Measurements from ENCODE around the gene DMRT1.
A peak's percentile ranks its signal among the peaks of the same experiment; 100 is the strongest.

The DMRT1 gene

DNA sequence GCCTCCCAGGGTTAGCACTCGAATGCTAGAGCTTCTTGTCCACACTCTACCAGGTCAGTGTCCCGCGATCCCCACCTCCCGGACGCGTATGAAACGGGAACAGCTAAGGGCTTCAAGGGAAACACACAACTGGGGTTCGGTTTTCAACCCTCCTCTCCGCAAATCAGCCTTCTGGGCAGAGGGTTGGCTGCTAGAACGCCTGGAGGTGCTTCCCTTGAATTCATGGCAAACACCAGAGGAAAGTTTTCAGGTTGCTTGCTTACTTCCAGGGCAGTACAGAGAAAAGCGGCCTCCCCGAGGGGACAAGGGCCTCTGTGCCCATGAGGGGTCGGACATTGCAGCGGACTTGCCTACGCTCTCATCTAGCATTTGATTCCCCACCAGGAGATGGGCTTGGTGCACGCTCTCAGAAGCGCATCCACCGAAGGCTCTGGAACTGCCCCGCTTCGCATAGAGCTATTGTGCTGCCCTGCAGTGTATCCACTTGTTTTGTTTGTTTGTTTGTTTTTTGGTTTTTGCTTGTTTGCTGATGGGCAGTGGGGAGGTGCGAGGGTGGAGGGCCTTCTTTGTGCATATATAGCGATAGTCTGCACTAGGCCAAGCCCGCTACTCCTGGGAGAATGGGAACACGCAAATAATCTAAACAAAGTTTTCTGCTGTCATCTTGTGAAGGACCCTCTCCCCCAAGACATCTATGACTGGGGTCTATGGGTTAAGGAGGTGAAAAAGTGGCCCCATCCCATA, 133.7 kb downstream of the DMRT1 start:
- peak overlapping the region; percentile 45 for H3K4me3 ChIP-seq (ENCODE audit: low read depth, low read length)
- H3K9me3 ChIP-seq (ENCODE audit: control insufficient read depth, insufficient read depth, low read length): no peaks in the 10 kb centered on the region
- no peaks in the 10 kb centered on the region for H3K36me3 ChIP-seq (ENCODE audit: control insufficient read depth, insufficient read depth, low read length)
- no peaks in the 10 kb centered on the region for H3K4me1 ChIP-seq (ENCODE audit: control insufficient read depth, insufficient read depth, low read length)
- H3K27me3 ChIP-seq (ENCODE audit: control insufficient read depth, insufficient read depth, low read length): peaks cover 91% of the 10 kb centered on the region
- no peak overlapping the region for H3K9ac ChIP-seq (ENCODE audit: low read depth, low read length)

DNA sequence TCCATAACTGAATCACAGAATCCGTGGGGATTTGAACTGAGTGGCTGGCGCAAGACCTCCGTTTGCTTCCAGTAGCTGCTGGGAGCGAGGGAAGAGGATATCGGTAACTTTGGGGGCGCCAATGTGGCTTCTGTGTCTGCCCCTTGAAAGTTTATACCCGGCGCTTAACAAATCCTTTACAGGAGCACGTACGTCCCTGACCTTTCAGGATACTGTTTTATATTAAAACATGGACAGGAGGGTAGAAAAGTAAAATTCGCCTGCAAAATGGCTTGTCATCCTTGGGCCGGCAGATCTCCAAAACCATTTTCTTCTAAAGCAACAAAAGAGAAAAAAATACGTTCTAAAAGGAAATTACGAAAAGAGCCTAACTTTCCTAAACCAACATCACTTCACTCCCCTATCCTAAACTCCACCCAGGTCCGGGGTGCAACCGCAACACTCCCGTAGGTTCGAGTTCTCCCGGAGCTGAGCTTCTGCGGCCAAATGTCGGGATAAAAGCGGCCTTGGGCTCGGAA, 134.3 kb downstream of the DMRT1 start:
- Histone ChIP-seq H3K4me3 (ENCODE audit: low read depth, low read length) (peak overlapping the region; percentile 48), H3K9me3 (ENCODE audit: control insufficient read depth, insufficient read depth, low read length) (no peaks in the 10 kb centered on the region), H3K36me3 (ENCODE audit: control insufficient read depth, insufficient read depth, low read length) (no peaks in the 10 kb centered on the region), H3K4me1 (ENCODE audit: control insufficient read depth, insufficient read depth, low read length) (no peaks in the 10 kb centered on the region), H3K9ac (ENCODE audit: low read depth, low read length) (no peak overlapping the region), H3K27me3 (ENCODE audit: control insufficient read depth, insufficient read depth, low read length) (peaks cover 91% of the 10 kb centered on the region)

GRCh38 chr9:976258-976942, 134.9 kb downstream of the DMRT1 start, which contains the start of gene DMRT3:
TSS of gene DMRT3 (plus strand) at chr9:976655. CDS start at chr9:977002, 347 bp downstream.
- H3K27me3 ChIP-seq (ENCODE audit: control insufficient read depth, insufficient read depth, low read length): peaks cover 91% of the 10 kb centered on the region
- peak within 1 kb of the TSS; percentile 48 for H3K4me3 ChIP-seq (ENCODE audit: low read depth, low read length)
- no peak within 1 kb of the TSS for H3K9ac ChIP-seq (ENCODE audit: low read depth, low read length)
- no peaks in the 10 kb centered on the region for H3K9me3 ChIP-seq (ENCODE audit: control insufficient read depth, insufficient read depth, low read length)
- no peaks in the 10 kb centered on the region for H3K4me1 ChIP-seq (ENCODE audit: control insufficient read depth, insufficient read depth, low read length)
- H3K36me3 ChIP-seq (ENCODE audit: control insufficient read depth, insufficient read depth, low read length): no peaks in the 10 kb centered on the region

- no peaks in the 10 kb centered on the region for H3K9me3 ChIP-seq (ENCODE audit: control insufficient read depth, insufficient read depth, low read length)
- no peaks in the 10 kb centered on the region for H3K36me3 ChIP-seq (ENCODE audit: control insufficient read depth, insufficient read depth, low read length)
- H3K4me3 ChIP-seq (ENCODE audit: low read depth, low read length): peak overlapping the region; percentile 43
- no peaks in the 10 kb centered on the region for H3K4me1 ChIP-seq (ENCODE audit: control insufficient read depth, insufficient read depth, low read length)
- H3K9ac ChIP-seq (ENCODE audit: low read depth, low read length): no peak overlapping the region
- H3K27me3 ChIP-seq (ENCODE audit: control insufficient read depth, insufficient read depth, low read length): peaks cover 96% of the 10 kb centered on the region
Measured at GRCh38 chr9:976943-977837, 135.7 kb downstream of the DMRT1 start.

GRCh38 chr9:977838-978830, 136.6 kb downstream of the DMRT1 start:
- Histone ChIP-seq H3K4me3 (ENCODE audit: low read depth, low read length) (peak overlapping the region; percentile 26), H3K4me1 (ENCODE audit: control insufficient read depth, insufficient read depth, low read length) (no peaks in the 10 kb centered on the region), H3K9ac (ENCODE audit: low read depth, low read length) (no peak overlapping the region), H3K9me3 (ENCODE audit: control insufficient read depth, insufficient read depth, low read length) (no peaks in the 10 kb centered on the region), H3K36me3 (ENCODE audit: control insufficient read depth, insufficient read depth, low read length) (no peaks in the 10 kb centered on the region), H3K27me3 (ENCODE audit: control insufficient read depth, insufficient read depth, low read length) (peaks cover 96% of the 10 kb centered on the region)

DNA sequence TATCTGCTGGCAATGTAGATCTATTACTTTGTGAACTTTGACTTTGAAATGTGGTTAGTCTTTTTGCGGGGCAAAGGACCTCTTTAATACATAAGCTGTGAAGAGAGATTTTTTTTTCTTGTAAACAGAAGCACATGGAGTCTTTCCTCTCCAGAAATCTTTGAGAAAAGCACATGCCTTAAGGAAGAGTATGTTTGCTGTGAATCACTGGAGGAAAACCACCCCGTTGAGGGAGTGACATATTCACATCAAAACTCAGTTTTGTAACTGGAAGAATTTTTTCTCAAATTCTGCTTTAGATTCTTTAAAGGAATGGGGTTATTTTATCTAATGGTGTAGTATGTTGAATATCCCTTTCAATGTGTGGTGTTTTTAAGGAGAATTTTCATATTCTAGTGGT, 138.5 kb downstream of the DMRT1 start:
- no peaks in the 10 kb centered on the region for H3K9me3 ChIP-seq (ENCODE audit: control insufficient read depth, insufficient read depth, low read length)
- no peak overlapping the region for H3K4me3 ChIP-seq (ENCODE audit: low read depth, low read length)
- H3K9ac ChIP-seq (ENCODE audit: low read depth, low read length): no peak overlapping the region
- no peaks in the 10 kb centered on the region for H3K4me1 ChIP-seq (ENCODE audit: control insufficient read depth, insufficient read depth, low read length)
- no peaks in the 10 kb centered on the region for H3K36me3 ChIP-seq (ENCODE audit: control insufficient read depth, insufficient read depth, low read length)
- peaks cover 89% of the 10 kb centered on the region for H3K27me3 ChIP-seq (ENCODE audit: control insufficient read depth, insufficient read depth, low read length)

DNA sequence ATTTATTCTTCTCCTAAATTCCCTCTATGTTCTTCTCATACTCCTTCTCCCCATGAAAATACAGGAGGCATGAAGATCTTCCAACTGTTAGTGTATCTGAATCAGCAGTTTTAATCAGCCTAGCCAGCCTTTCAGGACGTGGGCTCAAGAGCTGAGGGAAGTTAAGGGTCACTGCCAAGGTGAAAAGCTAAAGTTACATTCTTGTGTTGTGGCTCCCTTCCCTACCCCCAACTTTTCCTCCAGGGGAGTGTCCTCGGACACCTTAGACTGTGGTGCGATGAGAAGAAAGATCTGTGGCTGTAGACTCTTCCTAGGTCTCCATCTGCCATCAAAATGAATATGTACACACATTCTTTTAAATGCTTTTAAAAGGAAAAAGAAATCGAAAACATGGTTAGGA, 139.1 kb downstream of the DMRT1 start:
- Histone ChIP-seq H3K4me3 (ENCODE audit: low read depth, low read length) (no peak overlapping the region), H3K9ac (ENCODE audit: low read depth, low read length) (no peak overlapping the region), H3K36me3 (ENCODE audit: control insufficient read depth, insufficient read depth, low read length) (no peaks in the 10 kb centered on the region), H3K27me3 (ENCODE audit: control insufficient read depth, insufficient read depth, low read length) (peaks cover 85% of the 10 kb centered on the region), H3K4me1 (ENCODE audit: control insufficient read depth, insufficient read depth, low read length) (no peaks in the 10 kb centered on the region), H3K9me3 (ENCODE audit: control insufficient read depth, insufficient read depth, low read length) (no peaks in the 10 kb centered on the region)

DNA sequence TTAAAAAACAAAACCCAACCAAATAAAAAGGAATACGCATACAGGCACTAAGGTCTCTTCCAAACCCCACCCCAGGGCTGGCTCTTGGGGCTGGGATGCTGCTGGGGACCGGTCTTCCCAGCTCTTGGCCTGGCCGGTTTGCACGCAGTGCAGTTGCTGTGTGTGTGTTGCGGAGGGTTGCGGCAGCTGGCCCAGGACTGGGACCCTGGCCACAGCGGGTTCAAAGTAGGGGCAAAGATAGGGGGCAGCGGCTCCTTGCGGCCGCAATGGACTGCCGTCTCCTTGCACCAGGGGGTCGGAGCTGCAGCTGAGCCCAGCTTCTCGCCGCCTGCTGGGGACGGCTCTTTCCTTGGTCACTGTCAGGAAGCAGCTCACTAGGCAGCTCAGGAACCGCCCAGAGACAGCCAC, 140.0 kb downstream of the DMRT1 start:
- H3K4me1 ChIP-seq (ENCODE audit: control insufficient read depth, insufficient read depth, low read length): no peaks in the 10 kb centered on the region
- peaks cover 84% of the 10 kb centered on the region for H3K27me3 ChIP-seq (ENCODE audit: control insufficient read depth, insufficient read depth, low read length)
- H3K9ac ChIP-seq (ENCODE audit: low read depth, low read length): no peak overlapping the region
- H3K36me3 ChIP-seq (ENCODE audit: control insufficient read depth, insufficient read depth, low read length): no peaks in the 10 kb centered on the region
- no peak overlapping the region for H3K4me3 ChIP-seq (ENCODE audit: low read depth, low read length)
- no peaks in the 10 kb centered on the region for H3K9me3 ChIP-seq (ENCODE audit: control insufficient read depth, insufficient read depth, low read length)

DNA sequence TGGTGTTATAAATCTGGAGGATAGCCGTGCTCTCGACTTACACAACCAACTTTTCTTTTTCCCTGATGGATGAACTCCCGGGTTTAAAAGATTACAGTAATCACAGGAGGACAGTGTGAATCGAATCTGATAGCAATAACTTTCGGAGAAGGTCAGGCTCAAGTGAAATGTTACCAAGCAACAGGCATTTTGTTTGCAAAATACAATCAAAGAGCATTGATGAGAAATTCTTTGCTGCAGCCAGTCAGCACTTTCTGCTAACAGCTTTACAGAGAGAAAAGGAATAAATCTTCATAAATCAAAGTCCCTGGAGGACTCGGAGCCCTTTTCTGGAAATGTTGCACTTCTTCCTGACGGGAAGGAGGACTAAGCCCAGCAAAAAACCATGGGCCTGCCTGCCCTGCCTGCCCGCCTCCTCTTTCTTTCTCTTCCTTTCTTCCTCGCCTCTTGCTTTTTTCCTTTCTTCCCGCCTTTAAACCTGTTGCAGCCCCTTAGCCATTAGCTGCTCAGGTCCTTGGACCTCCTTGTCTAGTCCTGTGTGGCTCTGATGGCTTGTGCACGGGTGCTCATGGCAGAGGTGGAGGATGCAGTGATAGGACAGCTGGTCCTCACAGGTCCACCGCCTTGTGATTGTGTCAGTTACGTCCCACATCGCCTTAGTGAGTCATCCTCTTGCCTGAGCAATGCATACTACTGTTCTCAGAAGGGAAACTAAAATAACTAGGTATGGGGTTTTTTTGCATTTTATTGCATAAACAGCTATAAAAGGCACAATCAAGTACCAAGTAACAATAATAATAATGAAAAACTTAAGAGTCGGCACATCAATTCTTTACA, 141.1 kb downstream of the DMRT1 start:
- Histone ChIP-seq H3K4me3 (ENCODE audit: low read depth, low read length) (no peak overlapping the region), H3K4me1 (ENCODE audit: control insufficient read depth, insufficient read depth, low read length) (no peaks in the 10 kb centered on the region), H3K9ac (ENCODE audit: low read depth, low read length) (no peak overlapping the region), H3K27me3 (ENCODE audit: control insufficient read depth, insufficient read depth, low read length) (peaks cover 81% of the 10 kb centered on the region), H3K9me3 (ENCODE audit: control insufficient read depth, insufficient read depth, low read length) (no peaks in the 10 kb centered on the region), H3K36me3 (ENCODE audit: control insufficient read depth, insufficient read depth, low read length) (no peaks in the 10 kb centered on the region)

DNA sequence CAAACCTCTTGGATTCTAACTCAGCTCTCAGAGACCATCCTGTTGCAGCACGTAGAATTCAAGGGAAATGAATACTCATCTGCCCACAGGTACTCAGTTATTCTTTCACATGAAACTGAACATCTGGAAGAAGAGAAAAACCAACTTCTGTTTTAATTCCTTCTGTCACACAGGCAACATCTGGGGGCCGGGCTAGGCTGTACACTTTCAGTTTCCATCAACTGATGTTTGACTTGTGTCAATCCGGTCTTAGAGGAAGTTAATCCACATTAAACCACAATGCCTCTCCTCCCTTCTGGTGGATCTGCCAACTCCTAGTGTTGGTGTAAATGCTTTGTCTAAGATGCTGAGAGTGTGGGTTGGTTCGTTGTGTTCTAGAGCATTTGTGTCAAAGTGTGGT, 152.5 kb downstream of the DMRT1 start:
- no peaks in the 10 kb centered on the region for H3K36me3 ChIP-seq (ENCODE audit: control insufficient read depth, insufficient read depth, low read length)
- H3K9me3 ChIP-seq (ENCODE audit: control insufficient read depth, insufficient read depth, low read length): peaks cover 8% of the 10 kb centered on the region
- H3K27me3 ChIP-seq (ENCODE audit: control insufficient read depth, insufficient read depth, low read length): peaks cover 4% of the 10 kb centered on the region
- H3K9ac ChIP-seq (ENCODE audit: low read depth, low read length): no peak overlapping the region
- H3K4me1 ChIP-seq (ENCODE audit: control insufficient read depth, insufficient read depth, low read length): no peaks in the 10 kb centered on the region
- H3K4me3 ChIP-seq (ENCODE audit: low read depth, low read length): no peak overlapping the region

Data from iPS-15b (cell line).